HCT116 (cell line): Measurements from ENCODE around the gene IGSF23. TPM values are rescaled to one million over a fixed set of nuclear protein-coding genes. Genes with fewer than 3 reads are reported as not detected.

Experiments used
- ATAC-seq: fragments of 200-7000 bp; cut with Tn5 transposase; 2 replicates; pipeline ENCODE4 v1.9.1; 2020; ENCODE audit warnings: mild to moderate bottlenecking, moderate library complexity
- BruUV-seq: library from RNA; stranded (reverse); fragments of 400-500 nt; replicated peaks from 2 replicates; lab custom pipeline; 2021; lab: Mats Ljungman, UMichigan
- CTCF ChIA-PET: fragments of 300-600 bp; sonication (Branson Sonifier 250); formaldehyde crosslinking; loops from one replicate; lab custom pipeline; 2021; ENCODE audit warnings: antibody characterized with exemption; lab: Charles Lee
- POLR2A ChIA-PET: fragments of 300-600, 350-600 bp; sonication (Branson Sonifier 250); formaldehyde crosslinking; loops from one replicate; lab custom pipeline; 2021; ENCODE audit warnings: antibody characterized with exemption; lab: Charles Lee
- RAD21 ChIA-PET, 2 experiments: fragments of 300-600 bp; sonication (Branson Sonifier 250); formaldehyde crosslinking; loops; one replicate each; lab custom pipeline; 2023; ENCODE audit warnings: low total read pairs in 2 of 2; ENCODE audit not compliant: uncharacterized antibody in 2 of 2, unreplicated experiment in 2 of 2, low non-redundant PET in 1 of 2; lab: Charles Lee
- DNase-seq: peaks from one replicate; pipeline ENCODE4 v3.0.0-alpha.2; 2010; ENCODE audit warnings: low read depth, low spot score
- H2AFZ ChIP-seq: fragments of 200-600 bp; shearing (Covaris generic), sonication (generic); 2 replicates; pipeline ENCODE4 v1.6.1; 2017; ENCODE audit warnings: low read depth, mixed run types, mixed read lengths, antibody characterized with exemption, low read length; ENCODE audit not compliant: poor library complexity, severe bottlenecking
- H3K27ac ChIP-seq: 2 replicates; pipeline ENCODE4 v1.5.1; 2012; ENCODE audit warnings: low read depth, low read length
- H3K27me3 ChIP-seq: fragments of 200-600 bp; sonication (generic); 2 replicates; pipeline ENCODE4 v1.6.1; 2016; ENCODE audit warnings: mixed run types, low read length, mixed read lengths; ENCODE audit not compliant: insufficient read depth
- H3K36me3 ChIP-seq, 2 experiments: fragments of 200-500 bp in 1 of 2; fragments of 200-600 bp in 1 of 2; sonication (Bioruptor generic) in 1 of 2; sonication (generic) in 1 of 2; 2 replicates each; pipeline versions ENCODE4 v1.5.1 to v1.6.1; 2014 to 2016; ENCODE audit warnings: low read length in 2 of 2, inconsistent platforms in 1 of 2, mixed read lengths in 1 of 2, mixed run types in 1 of 2; ENCODE audit not compliant: insufficient read depth in 2 of 2, control insufficient read depth in 1 of 2
- H3K4me1 ChIP-seq, 2 experiments: fragments of 200-600 bp in 1 of 2; sonication (generic) in 1 of 2; 2 replicates each; pipeline versions ENCODE4 v1.5.1 to v1.6.1; 2012 to 2017; ENCODE audit warnings: low read length in 2 of 2, inconsistent platforms in 1 of 2, mild to moderate bottlenecking in 1 of 2, mixed read lengths in 1 of 2, mixed run types in 1 of 2, moderate library complexity in 1 of 2; ENCODE audit not compliant: insufficient read depth in 2 of 2, control insufficient read depth in 1 of 2
- H3K4me2 ChIP-seq: fragments of 200-600 bp; sonication (generic); 2 replicates; pipeline ENCODE4 v1.6.1; 2017; ENCODE audit warnings: mixed run types, low read length, mixed read lengths
- H3K4me3 ChIP-seq, 2 experiments: fragments of 200-600 bp in 1 of 2; sonication (generic) in 1 of 2; replicated peaks in 1 of 2; 2 replicates each; pipeline ENCODE4 v1.5.1; 2011 to 2016; ENCODE audit warnings: low read length in 2 of 2, control low read depth in 1 of 2, low read depth in 1 of 2, mild to moderate bottlenecking in 1 of 2, mixed read lengths in 1 of 2, mixed run types in 1 of 2
- H3K79me2 ChIP-seq: fragments of 200-600 bp; sonication (generic); 2 replicates; pipeline ENCODE4 v1.6.1; 2017; ENCODE audit warnings: mild to moderate bottlenecking, mixed run types, low read length, moderate library complexity, mixed read lengths; ENCODE audit not compliant: insufficient read depth
- H3K9ac ChIP-seq: fragments of 200-600 bp; sonication (generic); 2 replicates; pipeline ENCODE4 v1.6.1; 2016; ENCODE audit warnings: low read length, mixed read lengths
- H3K9me2 ChIP-seq: fragments of 200-600 bp; sonication (generic), shearing (Covaris generic); 2 replicates; pipeline ENCODE4 v1.6.1; 2017; ENCODE audit warnings: mixed run types, mild to moderate bottlenecking, moderate library complexity; ENCODE audit not compliant: insufficient read depth
- H3K9me3 ChIP-seq, 2 experiments: fragments of 200-500 bp in 1 of 2; fragments of 200-600 bp in 1 of 2; sonication (Bioruptor generic) in 1 of 2; sonication (generic) in 1 of 2; 2 replicates each; pipeline ENCODE4 v1.6.1; 2014 to 2017; ENCODE audit warnings: low read length in 2 of 2, mixed read lengths in 2 of 2, inconsistent platforms in 1 of 2, low read depth in 1 of 2, mild to moderate bottlenecking in 1 of 2, mixed run types in 1 of 2, moderate library complexity in 1 of 2; ENCODE audit not compliant: control insufficient read depth in 1 of 2, insufficient read depth in 1 of 2
- H4K20me1 ChIP-seq: fragments of 200-600 bp; sonication (generic), shearing (Covaris generic); 2 replicates; pipeline ENCODE4 v1.6.1; 2017; ENCODE audit warnings: mixed run types, mild to moderate bottlenecking, moderate library complexity; ENCODE audit not compliant: insufficient read depth
- ATF3 ChIP-seq: IDR thresholded peaks from 2 replicates; pipeline ENCODE4 v1.6.1; 2012
- CBX3 ChIP-seq: IDR thresholded peaks from 2 replicates; pipeline ENCODE4 v1.6.1; 2012; ENCODE audit warnings: low read depth
- CEBPB ChIP-seq: IDR thresholded peaks from 2 replicates; pipeline ENCODE4 v1.6.1; 2012; ENCODE audit warnings: low read depth
- CTCF ChIP-seq, 3 experiments: fragments of 200-600 bp in 1 of 3; sonication (generic) in 1 of 3; IDR thresholded peaks in 2 of 3; conservative IDR thresholded peaks in 1 of 3; 2 replicates each; pipeline ENCODE4 v1.5.1; 2012 to 2017; ENCODE audit warnings: low read depth in 2 of 3, low read length in 2 of 3, antibody characterized with exemption in 1 of 3, borderline replicate concordance in 1 of 3, control low read depth in 1 of 3, mild to moderate bottlenecking in 1 of 3, mixed read lengths in 1 of 3, mixed run types in 1 of 3, moderate library complexity in 1 of 3; ENCODE audit not compliant: insufficient read depth in 1 of 3
- EGR1 ChIP-seq: IDR thresholded peaks from 2 replicates; pipeline ENCODE4 v1.6.1; 2012; ENCODE audit warnings: low read depth
- ELF1 ChIP-seq: IDR thresholded peaks from 2 replicates; pipeline ENCODE4 v1.6.1; 2012; ENCODE audit warnings: low read depth, borderline replicate concordance
- EZH2 ChIP-seq: fragments of 200-600 bp; sonication (generic); IDR thresholded peaks from 2 replicates; pipeline ENCODE4 v1.6.1; 2017; ENCODE audit warnings: antibody characterized with exemption, mixed run types
- EZH2phosphoT487 ChIP-seq: fragments of 200-600 bp; IDR thresholded peaks from 2 replicates; pipeline ENCODE4 v1.6.1; 2018; ENCODE audit warnings: antibody characterized with exemption, borderline replicate concordance
- FOSL1 ChIP-seq: IDR thresholded peaks from 2 replicates; pipeline ENCODE4 v1.6.1; 2012; ENCODE audit warnings: low read depth
- MAX ChIP-seq: IDR thresholded peaks from 2 replicates; pipeline ENCODE4 v1.6.1; 2012
- POLR2A ChIP-seq: IDR thresholded peaks from 2 replicates; pipeline ENCODE4 v1.7.0; 2011; ENCODE audit warnings: borderline replicate concordance; ENCODE audit not compliant: insufficient read depth, insufficient read length; ENCODE audit errors: extremely low read depth
- POLR2AphosphoS5 ChIP-seq: IDR thresholded peaks from 2 replicates; pipeline ENCODE4 v1.6.1; 2011; ENCODE audit warnings: mild to moderate bottlenecking, low read depth, low read length, moderate library complexity
- REST ChIP-seq: IDR thresholded peaks from 2 replicates; pipeline ENCODE4 v1.6.1; 2012; ENCODE audit warnings: low read depth
- SP1 ChIP-seq: IDR thresholded peaks from 2 replicates; pipeline ENCODE4 v1.6.1; 2012; ENCODE audit warnings: low read depth
- SRF ChIP-seq: IDR thresholded peaks from 2 replicates; pipeline ENCODE4 v1.6.1; 2012; ENCODE audit warnings: low read depth
- TCF7L2 ChIP-seq: IDR thresholded peaks from 2 replicates; pipeline ENCODE4 v1.7.0; 2011; ENCODE audit warnings: borderline replicate concordance, inconsistent platforms; ENCODE audit not compliant: insufficient read depth, insufficient read length; ENCODE audit errors: extremely low read depth
- ZBTB33 ChIP-seq: IDR thresholded peaks from 2 replicates; pipeline ENCODE4 v1.6.1; 2011; ENCODE audit warnings: mild to moderate bottlenecking, low read length, moderate library complexity; ENCODE audit not compliant: insufficient replicate concordance; ENCODE audit errors: extremely low read depth
- ZNF274 ChIP-seq: fragments of 200-500 bp; sonication (Bioruptor generic); IDR thresholded peaks from 2 replicates; pipeline ENCODE4 v1.6.1; 2014; ENCODE audit warnings: mild to moderate bottlenecking, low read depth, low read length, inconsistent platforms
- intact Hi-C: fragments of 100-400 bp; cut with micrococcal nuclease; formaldehyde crosslinking; loops from 2 replicates; pipeline ENCODE4 v1.10.0; 2022
- total RNA-seq: library from RNA; stranded (reverse); gene quantifications from one replicate; pipeline ENCODE4 v1.2.1, GENCODE V29; 2021; ENCODE audit not compliant: unreplicated experiment

The IGSF23 gene
- total RNA-seq, 1 experiment from 2014 or later = not detected

GRCh38 chr19:44641501-44642265, 28.3 kb downstream of the IGSF23 start:
- ChIA-PET CTCF (no interaction called here), POLR2A (interaction anchor here (2.5 kb wide), 1 partner anchor 53 kb away, joined by 16 read pairs; no protein-coding TSS in a partner anchor), RAD21 (no interaction called here)
- no peaks in the 10 kb centered on the region for H3K27me3 ChIP-seq
- intact Hi-C loops = loop anchor here (5.0 kb wide), 1 partner anchor 54 kb away; no protein-coding TSS in a partner anchor
- no peak overlapping the region for H3K9ac ChIP-seq
- no TSS peak for BruUV-seq
- no peak for DNase-seq
- no peaks in the 10 kb centered on the region for H3K9me2 ChIP-seq
- H3K4me3 ChIP-seq = no peak overlapping the region
- no peak overlapping the region for H3K27ac ChIP-seq
- no peaks in the 10 kb centered on the region for H3K9me3 ChIP-seq
- ATAC-seq = no peak
- TF ChIP-seq POLR2A (no peak), SP1 (no peak), FOSL1 (no peak), SRF (no peak), TCF7L2 (no peak), CEBPB (no peak), POLR2AphosphoS5 (no peak), ELF1 (no peak), CTCF (IDR thresholded peaks at IDR 0.05 in 2 of 3, conservative IDR thresholded peaks at IDR 0.05 in 1 of 3; ENCODE audit: borderline replicate concordance in 1 of 3, insufficient read depth in 1 of 3, low read depth in 2 of 3, low read length in 2 of 3) (no peak), CBX3 (no peak), MAX (no peak), EZH2 (no peak), REST (no peak), ZNF274 (no peak), ZBTB33 (no peak), EGR1 (no peak), ATF3 (no peak), EZH2phosphoT487 (no peak)
- no peak overlapping the region for H3K4me2 ChIP-seq
- H3K4me1 ChIP-seq = peaks cover 4 to 26% of the 10 kb centered on the region in 2 experiments
- H3K36me3 ChIP-seq = peaks cover 0 to 9% of the 10 kb centered on the region in 2 experiments; a peak in 2 of 4 replicates
- H4K20me1 ChIP-seq = peaks cover 5% of the 10 kb centered on the region; the same call in 1 of the 2 replicates
- H2AFZ ChIP-seq = no peak overlapping the region
- peaks cover 24% of the 10 kb centered on the region for H3K79me2 ChIP-seq
